Measurements from ENCODE around the gene LEP. TPM values are rescaled to one million over a fixed set of nuclear protein-coding genes. Genes with fewer than 3 reads are reported as not detected.
A peak's percentile ranks its signal among the peaks of the same experiment; 100 is the strongest.

Gene LEP
- total RNA-seq, 4 donors from 2014 or later: not detected

DNA sequence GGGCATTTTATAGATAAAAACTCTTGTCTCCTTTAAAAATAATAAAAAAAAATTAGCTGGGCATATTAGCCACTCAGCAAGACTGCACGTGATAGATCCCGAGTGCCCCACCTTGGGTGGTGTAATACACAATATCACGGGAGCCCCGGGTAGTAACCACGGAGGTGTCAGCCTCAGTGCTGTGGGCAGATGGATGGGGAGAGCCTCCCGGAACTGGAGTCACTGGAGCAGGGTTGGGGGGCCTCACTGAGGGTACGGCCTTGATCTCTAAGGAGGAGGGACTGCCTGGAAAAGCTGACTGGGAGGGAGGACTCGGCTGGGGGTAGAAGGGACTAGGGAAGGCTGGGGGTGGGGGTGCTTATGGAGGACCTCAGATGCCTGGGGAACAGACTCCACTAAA is 12.6 kb downstream of the LEP start:
- H3K36me3 ChIP-seq: no peaks in the 10 kb centered on the region
- H3K4me3 ChIP-seq: no peak overlapping the region
- no peaks in the 10 kb centered on the region for H3K9me3 ChIP-seq
- H3K4me1 ChIP-seq: peaks cover 0 to 16% (median 5%) of the 10 kb centered on the region in 3 donors
- 86 to 87% methylated on average over 8 of the region's 8 CpGs for WGBS, 2 donors
- H3K27me3 ChIP-seq: no peaks in the 10 kb centered on the region
- intact Hi-C loops (cut with DNase I): no loop called here
- TF ChIP-seq, protein P1, sequence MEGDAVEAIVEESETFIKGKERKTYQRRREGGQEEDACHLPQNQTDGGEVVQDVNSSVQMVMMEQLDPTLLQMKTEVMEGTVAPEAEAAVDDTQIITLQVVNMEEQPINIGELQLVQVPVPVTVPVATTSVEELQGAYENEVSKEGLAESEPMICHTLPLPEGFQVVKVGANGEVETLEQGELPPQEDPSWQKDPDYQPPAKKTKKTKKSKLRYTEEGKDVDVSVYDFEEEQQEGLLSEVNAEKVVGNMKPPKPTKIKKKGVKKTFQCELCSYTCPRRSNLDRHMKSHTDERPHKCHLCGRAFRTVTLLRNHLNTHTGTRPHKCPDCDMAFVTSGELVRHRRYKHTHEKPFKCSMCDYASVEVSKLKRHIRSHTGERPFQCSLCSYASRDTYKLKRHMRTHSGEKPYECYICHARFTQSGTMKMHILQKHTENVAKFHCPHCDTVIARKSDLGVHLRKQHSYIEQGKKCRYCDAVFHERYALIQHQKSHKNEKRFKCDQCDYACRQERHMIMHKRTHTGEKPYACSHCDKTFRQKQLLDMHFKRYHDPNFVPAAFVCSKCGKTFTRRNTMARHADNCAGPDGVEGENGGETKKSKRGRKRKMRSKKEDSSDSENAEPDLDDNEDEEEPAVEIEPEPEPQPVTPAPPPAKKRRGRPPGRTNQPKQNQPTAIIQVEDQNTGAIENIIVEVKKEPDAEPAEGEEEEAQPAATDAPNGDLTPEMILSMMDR (IDR thresholded peaks at IDR 0.05): no peak
- H3K27ac ChIP-seq: no peak overlapping the region
- no peak for DNase-seq

DNA sequence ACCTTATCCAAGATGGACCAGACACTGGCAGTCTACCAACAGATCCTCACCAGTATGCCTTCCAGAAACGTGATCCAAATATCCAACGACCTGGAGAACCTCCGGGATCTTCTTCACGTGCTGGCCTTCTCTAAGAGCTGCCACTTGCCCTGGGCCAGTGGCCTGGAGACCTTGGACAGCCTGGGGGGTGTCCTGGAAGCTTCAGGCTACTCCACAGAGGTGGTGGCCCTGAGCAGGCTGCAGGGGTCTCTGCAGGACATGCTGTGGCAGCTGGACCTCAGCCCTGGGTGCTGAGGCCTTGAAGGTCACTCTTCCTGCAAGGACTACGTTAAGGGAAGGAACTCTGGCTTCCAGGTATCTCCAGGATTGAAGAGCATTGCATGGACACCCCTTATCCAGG is 13.4 kb downstream of the LEP start:
- TF ChIP-seq, protein P1 (IDR thresholded peaks at IDR 0.05): no peak
- TF ChIP-seq POLR2A (IDR thresholded peaks at IDR 0.05): no peak
- H3K27me3 ChIP-seq: no peaks in the 10 kb centered on the region
- intact Hi-C loops (cut with DNase I): no loop called here
- DNase-seq: no peak
- H3K4me3 ChIP-seq: no peak overlapping the region
- H3K9me3 ChIP-seq: no peaks in the 10 kb centered on the region
- H3K27ac ChIP-seq: no peak overlapping the region
- no peaks in the 10 kb centered on the region for H3K36me3 ChIP-seq
- H3K4me1 ChIP-seq: peaks cover 0 to 23% (median 5%) of the 10 kb centered on the region in 3 donors
- WGBS, 2 donors: 66 to 71% methylated on average over 1 to 5 of the region's 5 CpGs

DNA sequence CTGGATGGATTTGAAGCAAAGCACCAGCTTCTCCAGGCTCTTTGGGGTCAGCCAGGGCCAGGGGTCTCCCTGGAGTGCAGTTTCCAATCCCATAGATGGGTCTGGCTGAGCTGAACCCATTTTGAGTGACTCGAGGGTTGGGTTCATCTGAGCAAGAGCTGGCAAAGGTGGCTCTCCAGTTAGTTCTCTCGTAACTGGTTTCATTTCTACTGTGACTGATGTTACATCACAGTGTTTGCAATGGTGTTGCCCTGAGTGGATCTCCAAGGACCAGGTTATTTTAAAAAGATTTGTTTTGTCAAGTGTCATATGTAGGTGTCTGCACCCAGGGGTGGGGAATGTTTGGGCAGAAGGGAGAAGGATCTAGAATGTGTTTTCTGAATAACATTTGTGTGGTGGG is 14.2 kb downstream of the LEP start:
- no peak for DNase-seq
- intact Hi-C loops (cut with DNase I): no loop called here
- no peaks in the 10 kb centered on the region for H3K36me3 ChIP-seq

DNA sequence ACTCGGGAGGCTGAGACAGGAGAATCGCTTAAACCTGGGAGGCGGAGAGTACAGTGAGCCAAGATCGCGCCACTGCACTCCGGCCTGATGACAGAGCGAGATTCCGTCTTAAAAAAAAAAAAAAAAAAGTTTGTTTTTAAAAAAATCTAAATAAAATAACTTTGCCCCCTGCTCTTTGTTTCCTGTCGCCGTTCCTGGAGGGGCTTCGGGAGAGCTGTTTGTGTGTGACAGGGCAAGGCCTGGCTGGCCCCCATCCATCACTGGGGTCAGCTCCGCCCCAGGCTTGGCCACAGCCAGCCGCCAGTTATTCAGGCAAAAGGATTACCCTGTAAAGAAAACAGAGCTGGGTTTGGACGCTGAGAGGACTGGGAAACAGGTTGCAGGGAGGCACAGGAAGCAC is 16.4 kb downstream of the LEP start:
- no peaks in the 10 kb centered on the region for H3K27me3 ChIP-seq
- intact Hi-C loops (cut with DNase I): no loop called here
- DNase-seq: no peak

More for the DNA sequence above, 14.2 kb downstream of the LEP start:
- no peak overlapping the region for H3K27ac ChIP-seq
- no peaks in the 10 kb centered on the region for H3K9me3 ChIP-seq
- TF ChIP-seq, protein P1 (IDR thresholded peaks at IDR 0.05): no peak
- no peak for TF ChIP-seq POLR2A (IDR thresholded peaks at IDR 0.05)
- H3K4me3 ChIP-seq: no peak overlapping the region
- 39 to 52% methylated on average over 2 of the region's 2 CpGs for WGBS, 2 donors
- H3K4me1 ChIP-seq: peaks cover 0 to 31% (median 10%) of the 10 kb centered on the region in 3 donors
- no peaks in the 10 kb centered on the region for H3K27me3 ChIP-seq

DNA sequence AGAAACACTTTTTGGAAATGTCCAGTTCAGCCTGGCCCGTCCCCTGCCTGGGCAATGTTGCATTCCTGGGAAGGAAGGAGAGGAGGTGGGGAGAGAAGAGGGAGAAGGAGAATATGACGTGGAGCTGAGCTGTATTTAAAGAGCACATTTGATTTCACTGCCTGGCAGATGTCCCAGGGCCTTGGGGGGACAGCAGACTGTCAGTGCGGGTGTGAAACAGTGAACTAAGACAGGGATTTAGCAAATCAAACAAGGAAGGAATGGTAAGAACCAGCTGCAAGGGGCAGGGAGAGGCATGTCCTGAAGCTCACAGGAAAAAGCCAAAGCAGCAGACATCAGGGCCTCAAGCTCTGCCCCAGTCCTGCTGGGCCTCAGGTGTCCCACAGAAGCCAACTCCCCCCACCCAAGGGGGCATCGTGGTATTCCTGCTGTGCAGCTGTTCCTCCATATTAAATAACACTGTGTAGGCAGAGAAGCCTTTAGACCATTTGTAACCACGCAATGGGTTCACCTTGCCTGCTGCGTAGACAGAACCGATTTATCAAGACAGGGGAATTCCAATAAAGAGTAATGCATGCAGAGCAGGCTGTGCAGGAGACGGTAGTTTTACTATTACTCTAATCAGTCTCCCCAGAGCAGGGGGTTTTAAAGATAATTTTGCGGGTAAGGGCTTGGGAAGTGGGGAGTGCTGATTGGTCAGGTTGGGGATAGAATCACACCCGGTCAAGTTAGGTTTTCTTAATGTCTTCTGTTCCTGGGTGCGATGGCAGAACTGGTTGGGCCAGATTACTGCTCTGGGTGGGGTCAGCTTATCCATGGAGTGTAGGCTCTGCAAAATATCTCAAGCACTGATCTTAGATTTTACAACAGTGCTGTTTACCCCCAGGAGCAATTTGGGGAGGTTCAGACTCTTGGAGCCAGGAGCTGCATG is 18.3 kb downstream of the LEP start:
- WGBS, 2 donors: 20 to 40% methylated on average over 11 of the region's 11 CpGs
- peak overlapping the region; percentile 85 to 94 (median 90) for H3K27ac ChIP-seq

More for the DNA sequence above, 16.4 kb downstream of the LEP start:
- no peak overlapping the region for H3K4me3 ChIP-seq
- TF ChIP-seq, protein P1 (IDR thresholded peaks at IDR 0.05): no peak
- TF ChIP-seq POLR2A (IDR thresholded peaks at IDR 0.05): no peak
- no peaks in the 10 kb centered on the region for H3K36me3 ChIP-seq
- 72 to 82% methylated on average over 8 to 13 of the region's 14 CpGs for WGBS, 2 donors
- peak overlapping the region in 2 of 4 donors; percentile 6 to 85 for H3K27ac ChIP-seq
- H3K4me1 ChIP-seq: peaks cover 0 to 42% (median 19%) of the 10 kb centered on the region in 3 donors
- no peaks in the 10 kb centered on the region for H3K9me3 ChIP-seq

More for the DNA sequence above, 18.3 kb downstream of the LEP start:
- DNase-seq: no peak
- Histone ChIP-seq H3K27me3 (no peaks in the 10 kb centered on the region), H3K36me3 (no peaks in the 10 kb centered on the region), H3K9me3 (no peaks in the 10 kb centered on the region), H3K4me3 (no peak overlapping the region), H3K4me1 (peaks cover 0 to 52% (median 19%) of the 10 kb centered on the region in 3 donors)
- TF ChIP-seq, protein P1 (IDR thresholded peaks at IDR 0.05): no peak
- no peak for TF ChIP-seq POLR2A (IDR thresholded peaks at IDR 0.05)
- intact Hi-C loops (cut with DNase I): no loop called here

Measured in esophagus squamous epithelium (tissue), 5 donors.